ENCODE data around the gene KLHDC4. TPM values are rescaled to one million over a fixed set of nuclear protein-coding genes. Genes with fewer than 3 reads are reported as not detected.

Gene KLHDC4
- total and polyA plus RNA-seq, 10 of the 15 experiments (the other 5 are each of a cell fraction or from before 2014, with no cell fraction given): 0.80 to 62.1 (median 32.8) TPM

DNA sequence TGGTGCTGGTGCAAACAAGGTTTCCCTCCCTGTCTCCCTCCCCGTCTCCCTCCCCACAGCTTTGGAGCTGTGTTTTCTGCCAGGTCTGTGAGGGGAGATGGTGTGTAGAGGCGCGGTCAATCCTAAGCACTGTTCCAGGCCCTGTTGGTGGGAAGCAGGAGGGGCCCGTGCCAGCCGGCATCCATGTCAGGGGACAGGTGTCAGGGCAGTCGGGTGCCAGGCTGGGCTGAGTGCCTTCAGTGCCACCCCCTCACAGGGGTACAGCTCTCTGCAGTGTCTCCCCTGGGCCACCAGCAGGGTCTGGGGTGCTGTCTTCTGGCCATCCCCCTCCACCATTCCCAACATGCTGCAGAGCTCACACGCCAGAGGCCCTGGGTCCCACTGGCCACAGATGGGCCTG, 73.6 kb downstream of the KLHDC4 start (continued):
- TF ChIP-seq ELK1 (IDR thresholded peaks at IDR 0.05; ENCODE audit: low read depth, low read length) (no peak), TCF12 (IDR thresholded peaks at IDR 0.05; ENCODE audit: low read depth, low read length) (no peak)

DNA sequence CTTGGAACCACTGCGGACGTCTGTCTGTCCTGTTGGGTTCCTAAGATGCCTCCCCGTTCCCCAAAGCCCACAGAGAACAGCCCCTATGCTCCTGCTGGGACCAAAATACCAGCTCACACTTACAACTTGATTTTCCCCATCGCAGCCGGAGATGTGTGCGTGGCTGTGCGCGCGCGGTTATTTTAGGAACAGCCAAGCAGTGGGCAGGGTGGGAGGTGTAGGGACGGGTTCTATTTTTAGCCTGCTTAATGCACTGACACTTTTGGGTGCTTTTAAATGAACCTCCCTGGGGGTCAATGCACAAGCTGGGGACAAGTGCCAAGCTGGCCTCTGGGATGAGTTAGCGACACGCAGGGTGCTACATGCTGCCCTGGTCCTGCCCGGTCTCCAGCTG, 74.1 kb downstream of the KLHDC4 start:
- H3K27me3 ChIP-seq (replicated peaks in 1 of 2; ENCODE audit: control insufficient read depth in 2 of 2, insufficient read depth in 2 of 2, low read length in 1 of 2): no peaks in the 10 kb centered on the region
- no TSS peak for BruUV-seq (replicated peaks)
- CTCF ChIA-PET: no interaction called here
- no peak overlapping the region for H3K4me3 ChIP-seq
- POLR2A ChIA-PET: no interaction called here
- SMC1A ChIA-PET (ENCODE audit: uncharacterized antibody, unreplicated experiment): no interaction called here
- H3K4me1 ChIP-seq (ENCODE audit: control insufficient read depth, insufficient read depth, low read length): no peaks in the 10 kb centered on the region
- peaks cover 6 to 7% of the 10 kb centered on the region in 2 experiments; a peak in 3 of 4 replicates for H3K36me3 ChIP-seq (ENCODE audit: control insufficient read depth in 2 of 2, insufficient read depth in 2 of 2, low read length in 1 of 2)
- 76% methylated on average over 14 of the region's 14 CpGs for WGBS (ENCODE audit: insufficient coverage, insufficient replicate concordance, low lambda C conversion rate, missing lambda C conversion rate)
- in situ Hi-C loops (cut with MboI): no loop called here
- H2AFZ ChIP-seq (ENCODE audit: control insufficient read depth, low read depth, low read length): no peak overlapping the region
- TF ChIP-seq ZNF274 (IDR thresholded peaks at IDR 0.05; ENCODE audit: insufficient read depth, insufficient read length) (no peak), IRF4 (IDR thresholded peaks at IDR 0.05; ENCODE audit: low read depth, low read length) (no peak), EGR1 (IDR thresholded peaks at IDR 0.05; ENCODE audit: borderline replicate concordance in 1 of 2, low read depth in 2 of 2, low read length in 2 of 2) (no peak), SMC3 (IDR thresholded peaks at IDR 0.05; ENCODE audit: borderline replicate concordance, low read length) (no peak), SRF (IDR thresholded peaks at IDR 0.05; ENCODE audit: low read depth in 2 of 2, low read length in 2 of 2) (no peak)
- no peak overlapping the region for H3K4me2 ChIP-seq (ENCODE audit: control insufficient read depth, insufficient read depth)
- H4K20me1 ChIP-seq (ENCODE audit: control insufficient read depth, insufficient read depth): no peaks in the 10 kb centered on the region
- RAD21 ChIA-PET (ENCODE audit: unreplicated experiment): no interaction called here
- H3K9me3 ChIP-seq (replicated peaks; ENCODE audit: control insufficient read depth, insufficient read depth, low read length): no peaks in the 10 kb centered on the region
- FAIRE-seq (no peak), DNase-seq (ENCODE audit: low read depth, low spot score) (no peak), ATAC-seq (no peak)
- no peak overlapping the region for H3K9ac ChIP-seq (ENCODE audit: control insufficient read depth, insufficient read depth, low read length)
- no peak overlapping the region for H3K27ac ChIP-seq (ENCODE audit: control insufficient read depth, insufficient read depth)
- no peaks in the 10 kb centered on the region for H3K79me2 ChIP-seq (ENCODE audit: control insufficient read depth, insufficient read depth, low read length)
- intact Hi-C loops (cut with micrococcal nuclease; ENCODE audit: unreplicated experiment): no loop called here

All from GM12878 (cell line).